SHP77 (cell line): Measurements from ENCODE around the gene TMEM145.
"Not testable (repeated sequence)": the region's sequence is repeated elsewhere in the genome, so short reads cannot be mapped to it uniquely, and the experiment has no call there.

Source experiments
- DNase-seq, 2 experiments: peaks; one replicate each; lab custom pipeline; 2025; lab: John Stamatoyannopoulos, UW

TMEM145 gene

GRCh38 chr19:42313096-42313839 is at the start of gene TMEM145:
TSS of gene TMEM145 (plus strand) at chr19:42313309. CDS start at chr19:42313377, 68 bp downstream.
- peak in 1 of 2 experiments; percentile 41 for DNase-seq

- not testable (repeated sequence) for DNase-seq
Observed at GRCh38 chr19:42266105-42266504, 47.0 kb upstream of the TMEM145 start.

- DNase-seq = not testable (repeated sequence)
Observed at GRCh38 chr19:42266928-42267603, 46.0 kb upstream of the TMEM145 start.

GRCh38 chr19:42267644-42268141 is 45.4 kb upstream of the TMEM145 start:
- DNase-seq = no peak

GRCh38 chr19:42268142-42268703 is 44.9 kb upstream of the TMEM145 start:
- DNase-seq = peak; percentile 99

- DNase-seq = peak; percentile 99
Observed at GRCh38 chr19:42268704-42269477, 44.2 kb upstream of the TMEM145 start, which contains the start of gene CIC. TSS of gene CIC (plus strand) at chr19:42269252. CDS start at chr19:42271784, 2,532 bp downstream.

GRCh38 chr19:42269478-42270345 is 43.4 kb upstream of the TMEM145 start:
- no peak for DNase-seq

GRCh38 chr19:42270346-42271044 is 42.6 kb upstream of the TMEM145 start:
- DNase-seq = no peak

GRCh38 chr19:42271045-42271419 is 42.1 kb upstream of the TMEM145 start:
- DNase-seq = no peak

GRCh38 chr19:42271861-42272534 is 41.1 kb upstream of the TMEM145 start:
- DNase-seq = no peak

- no peak for DNase-seq
Observed at GRCh38 chr19:42272535-42272897, 40.6 kb upstream of the TMEM145 start.

GRCh38 chr19:42272989-42273406 is 40.1 kb upstream of the TMEM145 start:
- DNase-seq = no peak

- no peak for DNase-seq
Observed at GRCh38 chr19:42273407-42274064, 39.6 kb upstream of the TMEM145 start.

GRCh38 chr19:42274065-42274682 is 38.9 kb upstream of the TMEM145 start:
- no peak for DNase-seq

GRCh38 chr19:42275103-42275502 is 38.0 kb upstream of the TMEM145 start:
- DNase-seq = no peak

- DNase-seq = no peak
Observed at GRCh38 chr19:42275517-42275916, 37.6 kb upstream of the TMEM145 start.

- DNase-seq = no peak
Observed at GRCh38 chr19:42276284-42276683, 36.8 kb upstream of the TMEM145 start.

- DNase-seq = no peak
Observed at GRCh38 chr19:42276821-42277220, 36.3 kb upstream of the TMEM145 start.
